DOHH2 (cell line): ENCODE results near the gene RBM33.

ENCODE experiments used
- CTCF ChIP-seq: fragments of 200-600 bp; sonication (generic); IDR thresholded peaks from one replicate; pipeline ENCODE4 v1.5.1; 2014; ENCODE audit warnings: antibody characterized with exemption, mild to moderate bottlenecking, low read depth, low read length; ENCODE audit not compliant: poor library complexity, severe bottlenecking
- EZH2phosphoT487 ChIP-seq: fragments of 200-600 bp; sonication (generic); IDR thresholded peaks from 2 replicates; pipeline ENCODE4 v1.6.1; 2017; ENCODE audit warnings: borderline replicate concordance, mild to moderate bottlenecking, antibody characterized with exemption, low read length, moderate library complexity, mixed read lengths

- TF ChIP-seq CTCF (no peak), EZH2phosphoT487 (no peak)
These were observed 61.3 kb downstream of the RBM33 start for GRCh38 chr7:155705623-155706360.
